OCI-LY1 (cell line): ENCODE results near the gene SLC41A2.

Experiments
- H2AFZ ChIP-seq: fragments of 200-600 bp; sonication (generic), shearing (Covaris generic); 2 replicates; pipeline ENCODE4 v1.6.0; 2014; ENCODE audit warnings: antibody characterized with exemption, mild to moderate bottlenecking, low read length
- H3F3A ChIP-seq: fragments of 200-600 bp; sonication (generic), shearing (Covaris generic); 2 replicates; pipeline ENCODE4 v1.6.0; 2014; ENCODE audit warnings: mild to moderate bottlenecking, antibody characterized with exemption, low read length, moderate library complexity; ENCODE audit not compliant: insufficient read depth
- H3K27ac ChIP-seq: fragments of 200-600 bp; sonication (generic); 2 replicates; pipeline ENCODE4 v1.5.1; 2014; ENCODE audit warnings: low read length, mixed run types, mild to moderate bottlenecking, low read depth; ENCODE audit not compliant: poor library complexity, severe bottlenecking
- H3K27me3 ChIP-seq: fragments of 200-600 bp; sonication (generic); 2 replicates; pipeline ENCODE4 v1.6.0; 2014; ENCODE audit warnings: antibody characterized with exemption, mild to moderate bottlenecking, low read length, moderate library complexity; ENCODE audit not compliant: insufficient read depth
- H3K36me3 ChIP-seq: fragments of 200-600 bp; sonication (generic); 2 replicates; pipeline ENCODE4 v1.6.1; 2014; ENCODE audit warnings: mild to moderate bottlenecking, antibody characterized with exemption, low read length, moderate library complexity, mixed read lengths; ENCODE audit not compliant: insufficient read depth
- H3K4me1 ChIP-seq: fragments of 200-600 bp; sonication (generic); 2 replicates; pipeline ENCODE4 v1.5.1; 2014; ENCODE audit warnings: mild to moderate bottlenecking, low read length, moderate library complexity; ENCODE audit not compliant: insufficient read depth, severe bottlenecking
- H3K4me2 ChIP-seq: fragments of 200-600 bp; sonication (generic), shearing (Covaris generic); 2 replicates; pipeline ENCODE4 v1.6.1; 2014; ENCODE audit warnings: low read length
- H3K4me3 ChIP-seq: fragments of 200-600 bp; sonication (generic); 2 replicates; pipeline ENCODE4 v1.5.1; 2014; ENCODE audit warnings: low read length, low read depth, mild to moderate bottlenecking, mixed read lengths; ENCODE audit not compliant: poor library complexity, severe bottlenecking
- H3K79me2 ChIP-seq: fragments of 200-600 bp; shearing (Covaris generic); 2 replicates; pipeline ENCODE4 v1.6.1; 2016; ENCODE audit warnings: mixed run types, low read length, mixed read lengths; ENCODE audit not compliant: insufficient read depth
- H3K9ac ChIP-seq: fragments of 200-600 bp; sonication (generic), shearing (Covaris generic); 2 replicates; pipeline ENCODE4 v1.6.1; 2014; ENCODE audit warnings: mild to moderate bottlenecking, low read length, mixed read lengths
- H3K9me2 ChIP-seq: fragments of 200-600 bp; sonication (generic), shearing (Covaris generic); 2 replicates; pipeline ENCODE4 v1.6.1; 2014; ENCODE audit warnings: low read depth, mild to moderate bottlenecking, low read length, mixed read lengths
- H3K9me3 ChIP-seq: fragments of 200-600 bp; shearing (Covaris generic); 2 replicates; pipeline ENCODE4 v1.6.1; 2014; ENCODE audit warnings: low read length, mixed read lengths
- H4K20me1 ChIP-seq: fragments of 200-600 bp; sonication (generic), shearing (Covaris generic); 2 replicates; pipeline ENCODE4 v1.6.0; 2016; ENCODE audit warnings: mild to moderate bottlenecking, low read length; ENCODE audit not compliant: insufficient read depth
- EZH2 ChIP-seq: fragments of 200-600 bp; sonication (generic), shearing (Covaris generic); IDR thresholded peaks from 2 replicates; pipeline ENCODE4 v1.8.0; 2017; ENCODE audit warnings: borderline replicate concordance, mixed run types, mild to moderate bottlenecking, antibody characterized with exemption, low read length, moderate library complexity, mixed read lengths
- TF ChIP-seq, protein P1 (sequence below): fragments of 200-600 bp; sonication (generic), shearing (Covaris generic); IDR thresholded peaks from 2 replicates; pipeline ENCODE4 v1.5.1; 2017; ENCODE audit warnings: mild to moderate bottlenecking, antibody characterized with exemption, low read length, moderate library complexity, mixed read lengths

SLC41A2 gene

DNA sequence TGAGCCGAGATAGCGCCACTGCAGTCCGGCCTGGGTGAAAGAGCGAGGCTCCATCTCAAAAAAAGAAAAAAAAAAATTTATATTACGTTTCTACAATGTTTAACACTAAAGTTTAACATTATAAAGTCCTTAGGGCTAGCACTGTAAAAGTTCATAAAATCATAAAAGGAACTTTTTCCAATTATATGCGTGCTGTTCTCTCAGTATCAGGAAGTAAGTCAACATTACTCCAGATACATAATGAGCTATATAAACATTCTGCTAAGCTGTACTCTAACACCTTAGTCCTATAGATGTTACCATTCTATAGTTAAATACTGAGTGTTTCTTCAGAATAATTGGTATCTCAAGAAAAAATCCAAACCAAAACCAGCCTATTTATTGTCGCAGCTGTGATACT is 32.6 kb downstream of the SLC41A2 start:
- Histone ChIP-seq H3F3A (no peaks in the 10 kb centered on the region), H3K9ac (no peak overlapping the region), H3K9me3 (no peaks in the 10 kb centered on the region), H4K20me1 (no peaks in the 10 kb centered on the region), H3K27me3 (no peaks in the 10 kb centered on the region), H3K36me3 (no peaks in the 10 kb centered on the region), H3K27ac (no peak overlapping the region), H3K9me2 (no peaks in the 10 kb centered on the region), H3K4me2 (no peak overlapping the region), H3K4me3 (no peak overlapping the region), H2AFZ (no peak overlapping the region), H3K4me1 (no peaks in the 10 kb centered on the region), H3K79me2 (no peaks in the 10 kb centered on the region)
- no peak for TF ChIP-seq EZH2
- TF ChIP-seq, protein P1, sequence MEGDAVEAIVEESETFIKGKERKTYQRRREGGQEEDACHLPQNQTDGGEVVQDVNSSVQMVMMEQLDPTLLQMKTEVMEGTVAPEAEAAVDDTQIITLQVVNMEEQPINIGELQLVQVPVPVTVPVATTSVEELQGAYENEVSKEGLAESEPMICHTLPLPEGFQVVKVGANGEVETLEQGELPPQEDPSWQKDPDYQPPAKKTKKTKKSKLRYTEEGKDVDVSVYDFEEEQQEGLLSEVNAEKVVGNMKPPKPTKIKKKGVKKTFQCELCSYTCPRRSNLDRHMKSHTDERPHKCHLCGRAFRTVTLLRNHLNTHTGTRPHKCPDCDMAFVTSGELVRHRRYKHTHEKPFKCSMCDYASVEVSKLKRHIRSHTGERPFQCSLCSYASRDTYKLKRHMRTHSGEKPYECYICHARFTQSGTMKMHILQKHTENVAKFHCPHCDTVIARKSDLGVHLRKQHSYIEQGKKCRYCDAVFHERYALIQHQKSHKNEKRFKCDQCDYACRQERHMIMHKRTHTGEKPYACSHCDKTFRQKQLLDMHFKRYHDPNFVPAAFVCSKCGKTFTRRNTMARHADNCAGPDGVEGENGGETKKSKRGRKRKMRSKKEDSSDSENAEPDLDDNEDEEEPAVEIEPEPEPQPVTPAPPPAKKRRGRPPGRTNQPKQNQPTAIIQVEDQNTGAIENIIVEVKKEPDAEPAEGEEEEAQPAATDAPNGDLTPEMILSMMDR: no peak

DNA sequence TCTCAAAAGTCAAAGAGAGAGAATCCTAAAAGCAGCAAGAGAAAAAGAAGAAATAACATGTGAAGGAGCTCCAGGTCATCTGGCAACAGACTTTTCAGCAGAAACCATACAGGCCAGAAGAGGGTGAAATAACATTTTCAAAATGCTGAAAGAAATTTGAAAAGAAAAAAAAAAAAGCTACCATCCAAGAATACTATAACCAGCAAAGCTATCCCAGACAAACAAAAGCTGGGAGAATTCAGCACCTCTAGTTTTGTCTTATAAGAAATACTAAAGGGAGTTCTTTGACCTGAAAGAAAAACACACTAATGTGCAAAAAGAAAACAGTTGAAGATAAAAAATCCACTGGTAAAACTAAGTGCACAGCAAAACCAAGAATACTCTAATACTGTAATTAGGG is 36.8 kb downstream of the SLC41A2 start:
- Histone ChIP-seq H4K20me1 (no peaks in the 10 kb centered on the region), H3K9ac (no peak overlapping the region), H2AFZ (no peak overlapping the region), H3K36me3 (no peaks in the 10 kb centered on the region), H3K9me2 (no peaks in the 10 kb centered on the region), H3K27ac (no peak overlapping the region), H3K79me2 (no peaks in the 10 kb centered on the region), H3K27me3 (no peaks in the 10 kb centered on the region), H3K4me3 (no peak overlapping the region), H3K9me3 (no peaks in the 10 kb centered on the region), H3K4me1 (no peaks in the 10 kb centered on the region), H3K4me2 (no peak overlapping the region), H3F3A (no peaks in the 10 kb centered on the region)
- TF ChIP-seq, protein P1: no peak
- TF ChIP-seq EZH2: no peak

DNA sequence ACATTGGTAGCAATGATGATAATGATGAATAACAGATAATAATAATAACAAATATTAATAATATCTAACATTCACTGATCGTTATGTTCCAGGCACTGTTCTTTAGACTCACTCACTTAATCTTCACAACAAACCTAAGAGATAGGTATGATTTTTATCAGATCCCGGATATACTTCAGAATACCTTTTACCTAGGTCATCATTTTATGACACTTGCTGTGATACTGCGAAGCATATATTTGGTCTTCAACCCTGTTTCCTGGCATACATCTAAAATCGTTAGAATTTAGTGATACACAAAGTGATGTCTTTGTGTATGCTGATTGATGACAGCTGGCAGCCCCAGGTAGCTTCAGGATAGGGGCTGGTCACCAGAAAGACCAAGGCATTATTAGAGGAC is 46.1 kb downstream of the SLC41A2 start:
- H3K27me3 ChIP-seq: no peaks in the 10 kb centered on the region
- H3K4me1 ChIP-seq: no peaks in the 10 kb centered on the region
- no peaks in the 10 kb centered on the region for H3K9me3 ChIP-seq
- H3K36me3 ChIP-seq: no peaks in the 10 kb centered on the region
- H3K4me2 ChIP-seq: no peak overlapping the region
- TF ChIP-seq, protein P1: no peak
- TF ChIP-seq EZH2: no peak
- H2AFZ ChIP-seq: no peak overlapping the region
- H4K20me1 ChIP-seq: no peaks in the 10 kb centered on the region
- no peaks in the 10 kb centered on the region for H3K9me2 ChIP-seq
- H3F3A ChIP-seq: no peaks in the 10 kb centered on the region
- H3K27ac ChIP-seq: no peak overlapping the region
- H3K9ac ChIP-seq: no peak overlapping the region
- no peak overlapping the region for H3K4me3 ChIP-seq
- no peaks in the 10 kb centered on the region for H3K79me2 ChIP-seq
